Right lobe of liver (tissue), 6 donors: ENCODE data around the gene GRAMD4. TPM values are rescaled to one million over a fixed set of nuclear protein-coding genes. Genes with fewer than 3 reads are reported as not detected.
A peak's percentile ranks its signal among the peaks of the same experiment; 100 is the strongest.

ENCODE experiments used
- ATAC-seq, 4 donors: fragments of 200-7000 bp; cut with Tn5 transposase; one replicate each; pipeline ENCODE4 v1.9.1; 2020; ENCODE audit warnings: mild to moderate bottlenecking in 4 of 4, moderate library complexity in 4 of 4
- DNase-seq, 3 donors: peaks; one replicate each; pipeline ENCODE4 v3.0.0-alpha.2; 2020
- H3K27ac ChIP-seq, 3 donors: fragments of 200-600 bp; one replicate each; pipeline ENCODE4 v1.8.0; 2022
- H3K27me3 ChIP-seq, 2 donors: fragments of 200-600 bp; one replicate each; pipeline ENCODE4 v1.8.0; 2022
- H3K36me3 ChIP-seq, 4 donors: fragments of 200-600 bp; sonication (generic) in 1 of 4; one replicate each; pipeline versions ENCODE4 v1.5.1 to v1.8.0; 2017 to 2022; ENCODE audit warnings: control low read depth in 1 of 4
- H3K4me1 ChIP-seq, 4 donors: fragments of 200-600 bp; sonication (generic) in 1 of 4; one replicate each; pipeline versions ENCODE4 v1.5.1 to v1.8.0; 2017 to 2022; ENCODE audit warnings: control low read depth in 1 of 4
- H3K4me3 ChIP-seq, 3 donors: fragments of 200-600 bp; one replicate each; pipeline ENCODE4 v1.8.0; 2022
- H3K9me3 ChIP-seq, 4 donors: fragments of 200-600 bp; sonication (generic) in 1 of 4; one replicate each; pipeline versions ENCODE4 v1.5.1 to v1.8.0; 2017 to 2022; ENCODE audit warnings: control low read depth in 1 of 4
- CTCF ChIP-seq, 4 donors: fragments of 200-600 bp in 3 of 4; fragments of 450-650 bp in 1 of 4; IDR thresholded peaks; one replicate each; pipeline versions ENCODE4 v1.5.1 to v1.8.0; 2016 to 2022; ENCODE audit warnings: antibody characterized with exemption in 4 of 4, mild to moderate bottlenecking in 2 of 4
- POLR2A ChIP-seq: fragments of 450-650 bp; IDR thresholded peaks from one replicate; pipeline ENCODE4 v1.6.1; 2017; ENCODE audit warnings: antibody characterized with exemption, mild to moderate bottlenecking
- WGBS: methylation state at CpG from one replicate; pipeline ENCODE4 v1.1.6; 2018; ENCODE audit warnings: low coverage, low lambda C conversion rate; ENCODE audit not compliant: insufficient coverage; ENCODE audit errors: missing lambda C conversion rate; 5-methylcytosine and 5-hydroxymethylcytosine counted together
- intact Hi-C, 2 donors: fragments of 100-400 bp; cut with DNase I; formaldehyde crosslinking; loops; one replicate each; pipeline versions ENCODE4 v1.11.2 to v1.14.1; 2022
- total RNA-seq, 6 experiments: library from RNA; depleted of rRNA in 2 of 6; stranded (reverse); fragments of >200 nt in 2 of 6; fragmentation: NEBNext Ultra II Directional in 3 of 6; extraction: Animal tissue kit (Norgen Biotek cat#: 25700) in 3 of 6; gene quantifications; one replicate each; pipeline versions ENCODE4 v1.1.0 to v1.2.4, GENCODE V29; 2016 to 2023
- donor health status: DM: no; HTN: yes; CAD: no.
- donor health status: DM: no; HTN: no; CAD: no.
- donor health status: DM: no; HTN: no; CAD: no.
- donor health status: DM: no; HTN: yes; CAD: no.
- donor health status: DM: no; HTN: yes; CAD: no.

The GRAMD4 gene
- total RNA-seq, 6 experiments from 2014 or later = 29.7 to 72.0 (median 34.8) TPM

GRCh38 chr22:46663436-46664100, 43.4 kb downstream of the GRAMD4 start:
- H3K36me3 ChIP-seq = peaks cover 7 to 47% (median 20%) of the 10 kb centered on the region in 4 donors

GRCh38 chr22:46664301-46664855, 44.2 kb downstream of the GRAMD4 start:
- DNase-seq = no peak
- Histone ChIP-seq H3K9me3 (no peaks in the 10 kb centered on the region), H3K27ac (no peak overlapping the region), H3K4me1 (peaks cover 0 to 19% (median 8%) of the 10 kb centered on the region in 4 donors), H3K36me3 (peaks cover 7 to 54% (median 22%) of the 10 kb centered on the region in 4 donors), H3K4me3 (no peak overlapping the region), H3K27me3 (no peaks in the 10 kb centered on the region)
- ATAC-seq = no peak
- intact Hi-C loops = no loop called here
- no CpG with 5 or more reads among the region's 13 CpGs for WGBS
- TF ChIP-seq CTCF (IDR thresholded peaks at IDR 0.05) = no peak
- no peak for TF ChIP-seq POLR2A

More at GRCh38 chr22:46663436-46664100, 43.4 kb downstream of the GRAMD4 start:
- Histone ChIP-seq H3K4me1 (peaks cover 0 to 19% (median 8%) of the 10 kb centered on the region in 4 donors), H3K27ac (no peak overlapping the region), H3K27me3 (no peaks in the 10 kb centered on the region), H3K9me3 (no peaks in the 10 kb centered on the region), H3K4me3 (no peak overlapping the region)
- no CpG with 5 or more reads among the region's 28 CpGs for WGBS
- DNase-seq (no peak), ATAC-seq (no peak)
- intact Hi-C loops = no loop called here
- no peak for TF ChIP-seq CTCF (IDR thresholded peaks at IDR 0.05)
- no peak for TF ChIP-seq POLR2A

- no peaks in the 10 kb centered on the region for H3K9me3 ChIP-seq
- peaks cover 0 to 13% (median 4%) of the 10 kb centered on the region in 4 donors for H3K4me1 ChIP-seq
- H3K27ac ChIP-seq = no peak overlapping the region
- 87% methylated on average over 3 of the region's 21 CpGs for WGBS
- DNase-seq (no peak), ATAC-seq (no peak)
- H3K36me3 ChIP-seq = peaks cover 7 to 54% (median 22%) of the 10 kb centered on the region in 4 donors
- TF ChIP-seq POLR2A (no peak), CTCF (IDR thresholded peaks at IDR 0.05) (no peak)
- no peak overlapping the region for H3K4me3 ChIP-seq
- no peaks in the 10 kb centered on the region for H3K27me3 ChIP-seq
- intact Hi-C loops = no loop called here
Measured at GRCh38 chr22:46665151-46665695, 45.0 kb downstream of the GRAMD4 start.

GRCh38 chr22:46665751-46666280, 45.6 kb downstream of the GRAMD4 start:
- peak in 2 of 3 donors; percentile 12 to 27 for DNase-seq
- intact Hi-C loops = no loop called here

More at GRCh38 chr22:46665751-46666280, 45.6 kb downstream of the GRAMD4 start:
- Histone ChIP-seq H3K36me3 (peaks cover 7 to 56% (median 22%) of the 10 kb centered on the region in 4 donors), H3K27ac (no peak overlapping the region), H3K9me3 (no peaks in the 10 kb centered on the region), H3K27me3 (no peaks in the 10 kb centered on the region), H3K4me3 (no peak overlapping the region), H3K4me1 (peaks cover 0 to 8% (median 1%) of the 10 kb centered on the region in 4 donors)
- no peak for ATAC-seq
- WGBS = 63% methylated on average over 2 of the region's 18 CpGs
- no peak for TF ChIP-seq CTCF (IDR thresholded peaks at IDR 0.05)
- no peak for TF ChIP-seq POLR2A
